Measurements from ENCODE around the gene TMCO5A. TPM values are rescaled to one million over a fixed set of nuclear protein-coding genes. Genes with fewer than 3 reads are reported as not detected.

TMCO5A gene
- total RNA-seq, 1 donor from 2014 or later = not detected

DNA sequence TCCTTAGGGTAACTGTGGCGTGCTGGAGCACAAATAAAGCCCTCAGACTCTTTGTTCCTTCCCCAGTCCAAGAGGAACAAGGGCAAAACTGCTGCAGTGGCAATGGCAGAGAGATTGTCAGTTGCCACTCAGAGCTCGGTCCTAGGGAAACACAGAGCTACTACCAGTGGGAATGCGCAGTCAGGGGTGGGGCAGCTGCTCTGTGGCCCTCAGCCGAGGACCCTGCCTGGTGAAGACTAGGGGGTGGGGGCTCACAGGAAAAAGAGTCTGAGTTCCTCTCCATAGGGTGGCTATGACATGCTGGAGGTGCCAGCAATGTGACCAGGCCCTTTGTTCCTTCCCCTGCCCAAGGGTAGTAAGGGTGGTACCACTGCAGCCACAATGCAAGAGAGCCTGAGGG, 43.8 kb downstream of the TMCO5A start:
- no peak for DNase-seq

- no peak for DNase-seq
These were observed 45.4 kb downstream of the TMCO5A start for GRCh38 chr15:37979671-37980409.

DNA sequence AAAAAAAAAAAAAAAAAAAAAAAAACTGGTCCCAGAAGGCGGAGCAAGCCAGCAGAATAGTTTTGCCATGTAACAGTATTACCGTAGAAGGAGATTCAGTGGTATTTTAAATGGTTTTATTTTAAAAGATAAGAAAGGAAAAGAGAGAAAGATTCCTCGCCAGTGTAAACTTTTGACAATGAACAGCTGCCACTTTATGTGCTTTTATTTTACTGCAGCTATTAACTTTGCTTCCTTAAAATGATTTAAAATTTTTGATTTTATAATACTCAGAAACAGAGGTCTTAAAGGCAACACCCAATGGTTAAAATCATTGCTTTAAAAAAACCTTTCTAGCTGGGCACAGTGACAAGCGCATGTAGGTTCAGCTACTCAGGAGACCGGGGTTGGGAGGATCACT, 46.8 kb downstream of the TMCO5A start:
- no peak for DNase-seq

DNA sequence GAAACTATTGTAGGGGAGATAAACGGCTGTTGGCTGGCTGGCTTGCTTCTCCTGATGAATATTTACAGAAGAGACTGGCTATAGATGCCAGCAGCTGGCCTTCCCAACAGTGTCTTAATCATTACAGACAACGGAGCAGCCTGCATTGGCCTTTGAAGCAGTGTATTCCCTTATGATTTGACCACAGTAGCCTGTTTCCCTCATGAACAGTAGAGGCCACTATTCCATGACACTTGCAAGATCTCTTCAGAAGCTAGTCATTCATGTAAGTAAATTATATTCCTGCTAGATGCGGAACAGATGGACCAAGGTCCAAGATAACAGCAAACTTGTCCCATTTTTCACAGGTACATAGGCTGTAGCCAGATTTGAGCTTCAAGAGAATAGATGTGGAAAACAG, 47.3 kb downstream of the TMCO5A start:
- DNase-seq = peak; percentile 51

GRCh38 chr15:37984368-37984767, 49.9 kb downstream of the TMCO5A start:
- no peak for DNase-seq

- DNase-seq = peak; percentile 73
These were observed 61.3 kb downstream of the TMCO5A start for GRCh38 chr15:37995461-37996347.
